Neuronal stem cell (in vitro differentiated cells): ENCODE measurements around the gene LRRC61.

ENCODE experiments used
- DNase-seq: peaks from one replicate; pipeline ENCODE4 v3.0.0-alpha.2; 2013; ENCODE audit warnings: low spot score
- H2AFZ ChIP-seq: one replicate; pipeline ENCODE4 v1.6.1; 2013; ENCODE audit warnings: mild to moderate bottlenecking, low read length, inconsistent platforms
- H2AK5ac ChIP-seq: 2 replicates; pipeline ENCODE4 v1.6.1; 2013; ENCODE audit warnings: low read depth, mild to moderate bottlenecking, inconsistent platforms, low read length, moderate library complexity, mixed read lengths
- H2BK120ac ChIP-seq: 2 replicates; pipeline ENCODE4 v1.6.1; 2013; ENCODE audit warnings: low read depth, mild to moderate bottlenecking, inconsistent platforms, low read length, moderate library complexity, mixed read lengths
- H2BK12ac ChIP-seq: one replicate; pipeline ENCODE4 v1.6.1; 2013; ENCODE audit warnings: low read length, inconsistent platforms
- H2BK15ac ChIP-seq: 2 replicates; pipeline ENCODE4 v1.6.1; 2013; ENCODE audit warnings: mild to moderate bottlenecking, low read length, inconsistent platforms, mixed read lengths
- H2BK5ac ChIP-seq: one replicate; pipeline ENCODE4 v1.6.1; 2013; ENCODE audit warnings: inconsistent platforms, mild to moderate bottlenecking, low read length, moderate library complexity
- H3K14ac ChIP-seq: one replicate; pipeline ENCODE4 v1.6.1; 2013; ENCODE audit warnings: low read length, inconsistent platforms
- H3K18ac ChIP-seq: 2 replicates; pipeline ENCODE4 v1.6.1; 2013; ENCODE audit warnings: low read length, inconsistent platforms
- H3K23ac ChIP-seq: 2 replicates; pipeline ENCODE4 v1.6.1; 2013; ENCODE audit warnings: low read depth, mild to moderate bottlenecking, mixed read lengths, low read length, inconsistent platforms; ENCODE audit not compliant: poor library complexity
- H3K27ac ChIP-seq: replicated peaks from 3 replicates; pipeline ENCODE4 v1.5.1; 2013; ENCODE audit warnings: low read length, inconsistent platforms
- H3K27me3 ChIP-seq, 3 experiments: 2 replicates each; pipeline ENCODE4 v1.6.1; 2013; ENCODE audit warnings: low read length in 3 of 3, mild to moderate bottlenecking in 2 of 3, inconsistent platforms in 1 of 3, low read depth in 1 of 3, mixed read lengths in 1 of 3, moderate library complexity in 1 of 3; ENCODE audit not compliant: control insufficient read depth in 3 of 3, insufficient read depth in 3 of 3
- H3K36me3 ChIP-seq, 2 donors: replicated peaks in 1 of 2; 2 replicates each; pipeline ENCODE4 v1.6.1; 2013; ENCODE audit warnings: low read length in 2 of 2; ENCODE audit not compliant: control insufficient read depth in 2 of 2, insufficient read depth in 2 of 2
- H3K4ac ChIP-seq: 2 replicates; pipeline ENCODE4 v1.6.1; 2013; ENCODE audit warnings: inconsistent platforms, mild to moderate bottlenecking, low read length, moderate library complexity
- H3K4me1 ChIP-seq, 2 donors: 1 replicate in 1 of 2; 2 replicates in 1 of 2; pipeline ENCODE4 v1.6.1; 2013; ENCODE audit warnings: low read length in 2 of 2, low read depth in 1 of 2; ENCODE audit not compliant: control insufficient read depth in 2 of 2, insufficient read depth in 1 of 2
- H3K4me2 ChIP-seq: one replicate; pipeline ENCODE4 v1.6.1; 2013; ENCODE audit warnings: mild to moderate bottlenecking, low read length, inconsistent platforms; ENCODE audit not compliant: insufficient read depth, poor library complexity, severe bottlenecking
- H3K4me3 ChIP-seq, 2 donors: 2 replicates each; pipeline ENCODE4 v1.5.1; 2013; ENCODE audit warnings: low read length in 2 of 2, mild to moderate bottlenecking in 2 of 2, inconsistent platforms in 1 of 2, moderate library complexity in 1 of 2
- H3K79me1 ChIP-seq: one replicate; pipeline ENCODE4 v1.6.1; 2013; ENCODE audit warnings: low read depth, mild to moderate bottlenecking, inconsistent platforms, low read length, moderate library complexity
- H3K9ac ChIP-seq: one replicate; pipeline ENCODE4 v1.6.1; 2013; ENCODE audit warnings: mild to moderate bottlenecking, low read depth, low read length, inconsistent platforms; ENCODE audit not compliant: poor library complexity
- H3K9me3 ChIP-seq, 2 donors: replicated peaks in 1 of 2; 2 replicates each; pipeline versions ENCODE3 to v1.6.1; 2013; ENCODE audit warnings: low read length in 2 of 2, mild to moderate bottlenecking in 2 of 2, inconsistent platforms in 1 of 2, low read depth in 1 of 2, mixed read lengths in 1 of 2, moderate library complexity in 1 of 2; ENCODE audit not compliant: control insufficient read depth in 2 of 2, insufficient read depth in 1 of 2
- H4K8ac ChIP-seq: one replicate; pipeline ENCODE4 v1.6.1; 2013; ENCODE audit warnings: low read depth, mild to moderate bottlenecking, inconsistent platforms, low read length, moderate library complexity
- H4K91ac ChIP-seq: one replicate; pipeline ENCODE4 v1.6.1; 2013; ENCODE audit warnings: low read length, low read depth, mild to moderate bottlenecking, inconsistent platforms; ENCODE audit not compliant: poor library complexity
- WGBS, 2 donors: extraction: QIAGEN DNeasy Blood & Tissue Kit; methylation state at CpG; one replicate each; pipeline ENCODE4 v1.1.7; 2013; ENCODE audit warnings: missing lambda C conversion rate in 2 of 2, mixed read lengths in 1 of 2; ENCODE audit not compliant: insufficient read length in 2 of 2, insufficient replicate concordance in 1 of 2; ENCODE audit errors: extremely low coverage in 2 of 2; 5-methylcytosine and 5-hydroxymethylcytosine counted together

Gene LRRC61

DNA sequence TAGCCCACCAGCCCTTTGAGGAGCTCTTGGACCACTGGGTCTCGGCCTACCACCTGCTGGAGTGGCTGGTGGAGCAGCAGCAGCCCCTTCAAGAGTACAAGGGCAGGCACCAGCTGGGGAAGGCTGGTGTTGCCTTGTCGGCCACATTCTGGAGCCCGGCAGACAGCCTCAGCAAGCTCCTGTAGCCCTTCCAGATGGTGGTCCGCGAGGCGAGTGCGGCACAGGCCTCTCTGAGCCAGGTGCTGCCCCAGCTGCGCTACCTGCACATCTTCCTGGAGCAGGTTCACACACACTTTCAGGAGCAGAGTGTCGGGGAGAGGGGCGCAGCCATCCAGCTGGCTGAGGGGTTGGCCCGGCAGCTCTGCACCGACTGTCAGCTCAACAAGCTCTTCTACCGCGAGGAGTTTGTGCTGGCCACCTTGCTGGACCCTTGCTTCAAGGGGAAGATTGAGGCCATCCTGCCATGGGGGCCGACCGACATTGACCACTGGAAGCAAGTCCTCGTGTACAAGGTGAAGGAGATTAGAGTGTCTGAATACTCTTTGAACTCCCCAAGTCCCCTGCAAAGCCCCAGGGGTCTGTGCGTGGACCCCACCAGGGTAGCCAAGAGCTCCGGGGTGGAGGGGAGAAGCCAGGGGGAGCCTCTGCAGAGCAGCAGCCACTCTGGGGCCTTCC, 7.2 kb downstream of the LRRC61 start:
- H4K8ac ChIP-seq, result no peak overlapping the region
- peak overlapping the region; percentile 21 for H3K18ac ChIP-seq
- H2BK15ac ChIP-seq, result peak overlapping the region; percentile 68
- H3K4ac ChIP-seq, result peak overlapping the region; percentile 53
- no peak overlapping the region for H4K91ac ChIP-seq
- H2AK5ac ChIP-seq, result peak overlapping the region; percentile 51
- H3K23ac ChIP-seq, result peak overlapping the region; percentile 86
- peak overlapping the region; percentile 13 for H3K9ac ChIP-seq
- H3K27ac ChIP-seq, result no peak overlapping the region
- no CpG with 5 or more reads among the region's 19 CpGs for WGBS, 2 donors
- no peaks in the 10 kb centered on the region for H3K79me1 ChIP-seq
- no peak overlapping the region for H3K14ac ChIP-seq
- no peaks in the 10 kb centered on the region for H3K4me1 ChIP-seq
- no peak overlapping the region for H2AFZ ChIP-seq
- H3K4me2 ChIP-seq, result no peak overlapping the region
- peaks cover 0 to 6% (median 0%) of the 10 kb centered on the region in 3 experiments for H3K27me3 ChIP-seq
- H2BK12ac ChIP-seq, result no peak overlapping the region
- no peak for DNase-seq
- H3K4me3 ChIP-seq, result no peak overlapping the region
- H2BK120ac ChIP-seq, result no peak overlapping the region
- no peak overlapping the region for H2BK5ac ChIP-seq
- no peaks in the 10 kb centered on the region for H3K9me3 ChIP-seq
- H3K36me3 ChIP-seq, result no peaks in the 10 kb centered on the region

DNA sequence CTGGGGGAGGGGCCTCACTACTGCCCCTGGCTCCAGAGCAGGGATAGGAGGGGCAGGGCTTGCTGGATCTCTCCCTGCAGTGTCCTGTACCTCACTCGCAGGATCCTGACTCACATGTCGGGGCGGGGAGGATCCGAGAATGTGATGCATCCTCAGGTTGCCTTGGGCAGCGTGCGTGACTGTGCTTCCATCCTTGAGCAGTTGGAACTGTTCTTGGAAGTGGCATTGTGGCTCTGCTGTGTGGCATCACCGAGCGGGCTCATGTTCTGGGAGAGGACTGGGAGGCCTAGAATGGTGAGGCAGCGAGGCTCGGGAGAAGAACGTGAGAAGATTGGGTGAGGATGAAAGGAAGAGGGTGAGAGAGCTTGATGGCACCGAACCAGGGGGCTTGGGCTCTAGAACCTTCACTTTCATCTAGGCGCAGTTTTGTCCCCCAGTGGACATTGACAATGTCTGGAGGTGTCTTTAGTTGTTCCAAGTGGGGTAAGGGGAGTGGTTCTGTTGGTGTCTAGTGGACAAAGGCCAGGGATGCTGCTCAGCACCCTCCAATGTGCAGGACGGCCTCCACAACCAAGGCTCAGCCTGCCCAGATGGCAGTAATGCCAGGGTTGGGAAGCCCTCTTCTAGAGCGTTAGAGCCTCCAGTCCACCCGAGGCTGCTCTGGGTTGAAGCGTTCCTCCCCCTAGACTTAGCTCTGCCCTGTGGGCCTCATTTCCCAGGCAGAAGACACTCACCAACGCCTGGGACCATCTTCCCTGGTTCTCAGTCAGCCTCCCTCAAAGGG, 9.9 kb downstream of the LRRC61 start:
- H2BK120ac ChIP-seq, result peak overlapping the region; percentile 24
- no peak overlapping the region for H3K4me3 ChIP-seq
- no peak for DNase-seq
- no peak overlapping the region for H3K27ac ChIP-seq
- peak overlapping the region; percentile 70 for H3K23ac ChIP-seq
- peak overlapping the region; percentile 38 for H2BK15ac ChIP-seq
- no peaks in the 10 kb centered on the region for H3K9me3 ChIP-seq
- peak overlapping the region; percentile 76 for H4K91ac ChIP-seq
- no peak overlapping the region for H2BK12ac ChIP-seq
- H3K4me1 ChIP-seq, result peaks cover 0 to 3% of the 10 kb centered on the region in 2 donors
- H2AFZ ChIP-seq, result no peak overlapping the region
- H3K18ac ChIP-seq, result peak overlapping the region; percentile 13
- no peaks in the 10 kb centered on the region for H3K36me3 ChIP-seq
- no peak overlapping the region for H3K14ac ChIP-seq
- no peak overlapping the region for H3K4me2 ChIP-seq
- H3K4ac ChIP-seq, result no peak overlapping the region
- H2BK5ac ChIP-seq, result no peak overlapping the region
- H3K79me1 ChIP-seq, result no peaks in the 10 kb centered on the region
- peak overlapping the region; percentile 33 for H3K9ac ChIP-seq
- H4K8ac ChIP-seq, result no peak overlapping the region
- 100% methylated on average over 3 of the region's 18 CpGs; no CpG with 5 or more reads in 1 of the 2 donors for WGBS, 2 donors
- peaks cover 0 to 6% (median 0%) of the 10 kb centered on the region in 3 experiments for H3K27me3 ChIP-seq
- peak overlapping the region; percentile 46 for H2AK5ac ChIP-seq

DNA sequence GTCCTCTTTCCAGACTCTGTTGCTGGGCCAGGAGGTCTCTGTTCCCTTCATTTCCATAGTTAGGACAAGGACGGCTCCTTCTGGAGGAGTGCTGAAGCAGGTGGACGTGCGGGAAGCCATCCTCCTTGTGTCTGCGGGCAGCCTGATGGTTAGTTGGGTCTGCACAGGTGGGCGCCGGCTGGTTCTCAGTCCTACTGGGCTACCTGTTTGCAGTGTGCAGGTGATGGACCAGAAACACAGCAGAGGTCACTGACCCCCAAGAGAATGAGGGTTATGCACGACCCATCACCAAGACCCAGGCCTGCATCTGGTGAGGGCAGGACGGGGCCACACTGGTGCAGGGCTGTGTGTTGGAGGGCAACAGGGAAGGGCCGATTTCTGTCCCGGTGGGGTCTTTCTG, 10.5 kb downstream of the LRRC61 start:
- WGBS, 2 donors, result no CpG with 5 or more reads among the region's 10 CpGs
- no peaks in the 10 kb centered on the region for H3K9me3 ChIP-seq
- H4K8ac ChIP-seq, result no peak overlapping the region
- H3K23ac ChIP-seq, result peak overlapping the region; percentile 70
- no peak overlapping the region for H2BK12ac ChIP-seq
- no peak overlapping the region for H3K4me3 ChIP-seq
- H4K91ac ChIP-seq, result peak overlapping the region; percentile 76
- H3K4ac ChIP-seq, result no peak overlapping the region
- H2BK5ac ChIP-seq, result no peak overlapping the region
- peaks cover 0 to 5% (median 1%) of the 10 kb centered on the region in 3 experiments for H3K27me3 ChIP-seq
- peaks cover 0 to 3% of the 10 kb centered on the region in 2 donors for H3K4me1 ChIP-seq
- H2BK15ac ChIP-seq, result peak overlapping the region; percentile 38
- DNase-seq, result no peak
- no peak overlapping the region for H3K9ac ChIP-seq
- H3K79me1 ChIP-seq, result no peaks in the 10 kb centered on the region
- no peaks in the 10 kb centered on the region for H3K36me3 ChIP-seq
- H3K14ac ChIP-seq, result no peak overlapping the region
- no peak overlapping the region for H3K27ac ChIP-seq
- H2BK120ac ChIP-seq, result peak overlapping the region; percentile 76
- peak overlapping the region; percentile 46 for H2AK5ac ChIP-seq
- H3K4me2 ChIP-seq, result no peak overlapping the region
- H2AFZ ChIP-seq, result no peak overlapping the region
- peak overlapping the region; percentile 68 for H3K18ac ChIP-seq

DNA sequence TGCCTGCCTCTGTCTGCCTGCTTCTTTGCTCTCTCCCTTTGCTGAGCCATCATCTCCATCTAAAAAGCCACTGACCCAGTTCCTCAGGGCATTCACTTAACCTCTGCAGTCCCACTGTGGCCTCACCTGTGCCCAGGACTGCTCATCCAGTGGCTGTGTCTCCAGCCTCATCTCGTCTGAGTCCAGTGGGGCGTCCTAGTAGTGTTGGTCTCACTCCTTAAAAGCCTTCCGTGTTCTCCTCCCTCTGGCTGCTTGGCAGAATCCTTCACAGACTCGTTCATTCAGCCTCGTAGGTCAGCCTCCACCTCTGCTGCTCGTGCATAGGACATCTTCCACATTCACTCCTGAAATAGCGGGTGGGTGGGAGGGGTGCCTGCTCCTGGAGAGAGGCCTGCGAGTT, 11.0 kb downstream of the LRRC61 start:
- Histone ChIP-seq H3K36me3 (no peaks in the 10 kb centered on the region), H3K4me1 (peaks cover 0 to 3% of the 10 kb centered on the region in 2 donors), H3K9me3 (no peaks in the 10 kb centered on the region), H4K8ac (no peak overlapping the region), H4K91ac (no peak overlapping the region), H3K4me2 (no peak overlapping the region), H3K4ac (no peak overlapping the region), H2BK120ac (peak overlapping the region; percentile 76), H3K79me1 (no peaks in the 10 kb centered on the region), H2BK12ac (no peak overlapping the region), H3K23ac (peak overlapping the region; percentile 70), H3K4me3 (no peak overlapping the region), H2BK15ac (no peak overlapping the region), H3K9ac (no peak overlapping the region), H2AK5ac (no peak overlapping the region), H2BK5ac (no peak overlapping the region), H2AFZ (no peak overlapping the region), H3K18ac (peak overlapping the region; percentile 69), H3K14ac (no peak overlapping the region), H3K27ac (no peak overlapping the region), H3K27me3 (peaks cover 0 to 7% (median 4%) of the 10 kb centered on the region in 3 experiments)
- WGBS, 2 donors, result no CpG with 5 or more reads among the region's 8 CpGs
- DNase-seq, result no peak
